Activated naive CD4-positive, alpha-beta T cell treated with anti-CD3 and anti-CD28 coated beads for 36 hours (primary cell): Measurements from ENCODE around the gene PDSS2. TPM values are rescaled to one million over a fixed set of nuclear protein-coding genes. Genes with fewer than 3 reads are reported as not detected.

Experiments used
- CTCF ChIA-PET: fragments of 350-600 bp; sonication (Branson Sonifier 250); formaldehyde crosslinking; loops from one replicate; lab custom pipeline; 2021; ENCODE audit warnings: antibody characterized with exemption; lab: Charles Lee
- DNase-seq: peaks from one replicate; pipeline ENCODE4 v3.0.0-alpha.2; 2020
- H3K27ac Mint-ChIP-seq: one replicate; pipeline ENCODE4 v1.8.0; 2021; ENCODE audit warnings: mild to moderate bottlenecking, mixed read lengths
- H3K27me3 Mint-ChIP-seq: one replicate; pipeline ENCODE4 v1.8.0; 2021; ENCODE audit warnings: low read depth, mixed read lengths
- H3K36me3 Mint-ChIP-seq: one replicate; pipeline ENCODE4 v1.8.0; 2021; ENCODE audit warnings: low read depth, mixed read lengths
- H3K4me1 Mint-ChIP-seq: one replicate; pipeline ENCODE4 v1.8.0; 2021; ENCODE audit warnings: low read depth, mixed read lengths
- H3K4me3 Mint-ChIP-seq: one replicate; pipeline ENCODE4 v1.8.0; 2021; ENCODE audit warnings: mild to moderate bottlenecking, moderate library complexity, mixed read lengths
- H3K9me3 Mint-ChIP-seq: one replicate; pipeline ENCODE4 v1.8.0; 2021; ENCODE audit warnings: mixed read lengths
- intact Hi-C: fragments of 100-400 bp; cut with micrococcal nuclease; formaldehyde crosslinking; loops from one replicate; pipeline ENCODE4 v1.15.1; 2023
- total RNA-seq, 2 experiments: library from RNA; stranded (reverse); gene quantifications; one replicate each; pipeline ENCODE4 v1.2.3, GENCODE V29; 2021

The PDSS2 gene
- total RNA-seq, 2 experiments from 2014 or later, result 10.5 to 11.3 TPM

GRCh38 chr6:107107791-107108190, 351.6 kb downstream of the PDSS2 start:
- no peak for DNase-seq
- no peaks in the 10 kb centered on the region for H3K9me3 Mint-ChIP-seq
- H3K4me3 Mint-ChIP-seq, result no peak overlapping the region
- no peaks in the 10 kb centered on the region for H3K4me1 Mint-ChIP-seq
- no peaks in the 10 kb centered on the region for H3K27me3 Mint-ChIP-seq
- no peaks in the 10 kb centered on the region for H3K36me3 Mint-ChIP-seq
- CTCF ChIA-PET, result interaction anchor here (0.6 kb wide), 1 partner anchor 48 kb away, joined by 3 read pairs; no protein-coding TSS in a partner anchor
- no peak overlapping the region for H3K27ac Mint-ChIP-seq
- intact Hi-C loops, result no loop called here

GRCh38 chr6:107106165-107106564, 353.2 kb downstream of the PDSS2 start:
- no peak overlapping the region for H3K27ac Mint-ChIP-seq
- H3K27me3 Mint-ChIP-seq, result no peaks in the 10 kb centered on the region
- no peak overlapping the region for H3K4me3 Mint-ChIP-seq
- H3K36me3 Mint-ChIP-seq, result no peaks in the 10 kb centered on the region
- CTCF ChIA-PET, result interaction anchor here (0.6 kb wide), 1 partner anchor 569 kb away, joined by 6 read pairs; no protein-coding TSS in a partner anchor
- intact Hi-C loops, result no loop called here
- H3K9me3 Mint-ChIP-seq, result no peaks in the 10 kb centered on the region
- H3K4me1 Mint-ChIP-seq, result no peaks in the 10 kb centered on the region
- no peak for DNase-seq

- CTCF ChIA-PET, result interaction anchor here (0.6 kb wide), 1 partner anchor 570 kb away, joined by 6 read pairs; no protein-coding TSS in a partner anchor
- no peaks in the 10 kb centered on the region for H3K9me3 Mint-ChIP-seq
- H3K27ac Mint-ChIP-seq, result no peak overlapping the region
- no peak for DNase-seq
- no peaks in the 10 kb centered on the region for H3K36me3 Mint-ChIP-seq
- H3K4me1 Mint-ChIP-seq, result no peaks in the 10 kb centered on the region
- intact Hi-C loops, result no loop called here
- no peaks in the 10 kb centered on the region for H3K27me3 Mint-ChIP-seq
- H3K4me3 Mint-ChIP-seq, result no peak overlapping the region
Observed at GRCh38 chr6:107105511-107106116, 353.8 kb downstream of the PDSS2 start.

- Mint-ChIP-seq H3K27ac (no peak overlapping the region), H3K4me3 (no peak overlapping the region), H3K36me3 (peaks cover 3% of the 10 kb centered on the region), H3K9me3 (no peaks in the 10 kb centered on the region), H3K27me3 (no peaks in the 10 kb centered on the region), H3K4me1 (peaks cover 8% of the 10 kb centered on the region)
- no peak for DNase-seq
- intact Hi-C loops, result no loop called here
- CTCF ChIA-PET, result interaction anchor here (1.2 kb wide), 1 partner anchor 11 kb away, joined by 3 read pairs; no protein-coding TSS in a partner anchor
Observed at GRCh38 chr6:107103082-107103481, 356.3 kb downstream of the PDSS2 start.

Other genes starting within 250 kb of the PDSS2 start
- under 1 TPM; 0.25 to 0.26 TPM for gene SOBP, start 30.6 kb upstream of the PDSS2 start, total RNA-seq